A673 (cell line): Measurements from ENCODE around the gene DET1. TPM values are rescaled to one million over a fixed set of nuclear protein-coding genes. Genes with fewer than 3 reads are reported as not detected.

Experiments used
- BruUV-seq: library from RNA; stranded (reverse); fragments of 400-500 nt; replicated peaks from 2 replicates; lab custom pipeline; 2021; lab: Mats Ljungman, UMichigan
- CTCF ChIA-PET: fragments of 300-600 bp; sonication (Branson Sonifier 250); formaldehyde crosslinking; loops from one replicate; lab custom pipeline; 2022; ENCODE audit warnings: antibody characterized with exemption; lab: Charles Lee
- POLR2A ChIA-PET: fragments of 300-600 bp; sonication (Branson Sonifier 250); formaldehyde crosslinking; loops from one replicate; lab custom pipeline; 2022; ENCODE audit warnings: antibody characterized with exemption; ENCODE audit not compliant: low non-redundant PET; lab: Charles Lee
- DNase-seq: peaks from one replicate; pipeline ENCODE4 v3.0.0-alpha.2; 2015; ENCODE audit warnings: low spot score
- H3K27ac ChIP-seq: fragments of 200-600 bp; sonication (generic); 2 replicates; pipeline ENCODE4 v1.5.1; 2016; ENCODE audit warnings: mixed run types, low read depth, mild to moderate bottlenecking, mixed read lengths, antibody characterized with exemption, low read length; ENCODE audit not compliant: poor library complexity, severe bottlenecking
- H3K27me3 ChIP-seq: fragments of 200-600 bp; sonication (generic); replicated peaks from 2 replicates; pipeline ENCODE4 v1.6.1; 2017; ENCODE audit warnings: mixed run types, low read depth, mild to moderate bottlenecking, mixed read lengths, antibody characterized with exemption, low read length; ENCODE audit not compliant: insufficient read depth, poor library complexity
- H3K36me3 ChIP-seq: fragments of 200-600 bp; sonication (generic); 2 replicates; pipeline ENCODE4 v1.6.1; 2016; ENCODE audit warnings: mixed run types, mild to moderate bottlenecking, mixed read lengths, antibody characterized with exemption, low read length; ENCODE audit not compliant: insufficient read depth, poor library complexity, severe bottlenecking
- H3K4me1 ChIP-seq: fragments of 200-600 bp; sonication (generic); 2 replicates; pipeline ENCODE4 v1.6.1; 2017; ENCODE audit warnings: mixed run types, mild to moderate bottlenecking, mixed read lengths, antibody characterized with exemption, low read length; ENCODE audit not compliant: insufficient read depth, poor library complexity, severe bottlenecking
- H3K4me3 ChIP-seq: fragments of 200-600 bp; sonication (generic); 2 replicates; pipeline ENCODE4 v1.5.1; 2016; ENCODE audit warnings: low read depth, mixed run types, mild to moderate bottlenecking, mixed read lengths, low read length; ENCODE audit not compliant: poor library complexity, severe bottlenecking
- H3K9me3 ChIP-seq: fragments of 200-600 bp; sonication (generic); 2 replicates; pipeline ENCODE4 v1.6.1; 2016; ENCODE audit warnings: mixed run types, low read depth, mild to moderate bottlenecking, mixed read lengths, antibody characterized with exemption, low read length; ENCODE audit not compliant: poor library complexity, severe bottlenecking
- EZH2 ChIP-seq: fragments of 200-600 bp; sonication (generic); IDR thresholded peaks from 2 replicates; pipeline ENCODE4 v1.6.1; 2017; ENCODE audit warnings: borderline replicate concordance, low read depth, mild to moderate bottlenecking, mixed read lengths, antibody characterized with exemption, low read length; ENCODE audit not compliant: poor library complexity, severe bottlenecking
- intact Hi-C: fragments of 100-400 bp; cut with micrococcal nuclease; formaldehyde crosslinking; loops from one replicate; pipeline ENCODE4 v1.10.0; 2022; ENCODE audit not compliant: unreplicated experiment
- total RNA-seq: library from RNA; stranded (reverse); gene quantifications from 2 replicates; pipeline ENCODE4 v1.2.3, GENCODE V29; 2021
- TF ChIP-seq, protein P1 (sequence below): fragments of 300-800, 200-600 bp; sonication (generic); conservative IDR thresholded peaks from 2 replicates; pipeline ENCODE4 v1.5.1; 2017; ENCODE audit warnings: low read depth, mild to moderate bottlenecking, antibody characterized with exemption, low read length, moderate library complexity, mixed read lengths

Gene DET1
- total RNA-seq, 1 experiment from 2014 or later = 7.7 TPM

DNA sequence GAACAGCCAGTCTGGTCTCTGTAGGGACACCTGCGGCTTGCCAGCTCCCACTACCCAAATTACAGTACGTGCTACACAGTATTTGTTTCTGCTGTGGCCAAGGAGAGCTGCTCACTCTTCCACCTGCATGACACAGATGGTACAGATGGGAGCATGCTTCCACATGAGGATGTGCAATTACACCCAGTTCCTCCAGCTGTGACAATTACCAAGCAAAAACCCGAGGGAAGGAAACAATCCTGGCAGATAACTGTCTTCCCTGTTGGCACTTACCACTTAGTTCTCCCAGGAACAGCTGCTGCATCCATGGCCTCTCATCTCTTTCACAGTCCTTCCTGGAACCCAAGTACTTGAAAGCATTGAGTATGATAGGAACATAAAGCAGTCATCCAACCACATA is 34.4 kb downstream of the DET1 start:
- POLR2A ChIA-PET = no interaction called here

DNA sequence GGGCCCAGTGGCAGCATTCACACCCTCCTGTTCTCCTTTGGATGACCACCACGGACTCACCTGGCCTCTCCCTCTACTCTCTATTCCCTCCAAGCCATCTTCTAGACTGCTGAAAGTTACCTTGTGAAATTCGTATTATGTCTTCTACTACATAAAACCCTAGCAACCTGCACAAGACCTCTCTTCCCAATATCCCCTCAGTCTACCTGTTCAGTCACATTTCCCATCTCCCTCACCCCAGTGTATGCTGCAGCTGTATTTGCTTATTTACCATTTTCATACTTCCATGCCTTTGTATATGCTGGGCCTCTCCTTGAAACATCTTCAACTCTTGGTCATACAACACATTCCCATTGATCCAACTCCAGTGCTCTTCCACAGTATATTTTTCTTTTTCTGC is 35.3 kb downstream of the DET1 start:
- no peaks in the 10 kb centered on the region for H3K27me3 ChIP-seq
- POLR2A ChIA-PET = no interaction called here
- no peak for TF ChIP-seq EZH2
- TF ChIP-seq, protein P1, sequence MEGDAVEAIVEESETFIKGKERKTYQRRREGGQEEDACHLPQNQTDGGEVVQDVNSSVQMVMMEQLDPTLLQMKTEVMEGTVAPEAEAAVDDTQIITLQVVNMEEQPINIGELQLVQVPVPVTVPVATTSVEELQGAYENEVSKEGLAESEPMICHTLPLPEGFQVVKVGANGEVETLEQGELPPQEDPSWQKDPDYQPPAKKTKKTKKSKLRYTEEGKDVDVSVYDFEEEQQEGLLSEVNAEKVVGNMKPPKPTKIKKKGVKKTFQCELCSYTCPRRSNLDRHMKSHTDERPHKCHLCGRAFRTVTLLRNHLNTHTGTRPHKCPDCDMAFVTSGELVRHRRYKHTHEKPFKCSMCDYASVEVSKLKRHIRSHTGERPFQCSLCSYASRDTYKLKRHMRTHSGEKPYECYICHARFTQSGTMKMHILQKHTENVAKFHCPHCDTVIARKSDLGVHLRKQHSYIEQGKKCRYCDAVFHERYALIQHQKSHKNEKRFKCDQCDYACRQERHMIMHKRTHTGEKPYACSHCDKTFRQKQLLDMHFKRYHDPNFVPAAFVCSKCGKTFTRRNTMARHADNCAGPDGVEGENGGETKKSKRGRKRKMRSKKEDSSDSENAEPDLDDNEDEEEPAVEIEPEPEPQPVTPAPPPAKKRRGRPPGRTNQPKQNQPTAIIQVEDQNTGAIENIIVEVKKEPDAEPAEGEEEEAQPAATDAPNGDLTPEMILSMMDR = no peak
- DNase-seq = no peak
- H3K4me3 ChIP-seq = no peak overlapping the region
- H3K36me3 ChIP-seq = no peaks in the 10 kb centered on the region
- intact Hi-C loops = no loop called here
- no peaks in the 10 kb centered on the region for H3K4me1 ChIP-seq
- CTCF ChIA-PET = no interaction called here
- no peaks in the 10 kb centered on the region for H3K9me3 ChIP-seq
- no peak overlapping the region for H3K27ac ChIP-seq
- no TSS peak for BruUV-seq

More for the DNA sequence above, 34.4 kb downstream of the DET1 start:
- Histone ChIP-seq H3K4me3 (no peak overlapping the region), H3K36me3 (no peaks in the 10 kb centered on the region), H3K27me3 (no peaks in the 10 kb centered on the region), H3K4me1 (no peaks in the 10 kb centered on the region), H3K9me3 (no peaks in the 10 kb centered on the region), H3K27ac (no peak overlapping the region)
- no peak for DNase-seq
- TF ChIP-seq EZH2 = no peak
- TF ChIP-seq, protein P1 = no peak
- CTCF ChIA-PET = no interaction called here
- intact Hi-C loops = no loop called here
- BruUV-seq = no TSS peak

DNA sequence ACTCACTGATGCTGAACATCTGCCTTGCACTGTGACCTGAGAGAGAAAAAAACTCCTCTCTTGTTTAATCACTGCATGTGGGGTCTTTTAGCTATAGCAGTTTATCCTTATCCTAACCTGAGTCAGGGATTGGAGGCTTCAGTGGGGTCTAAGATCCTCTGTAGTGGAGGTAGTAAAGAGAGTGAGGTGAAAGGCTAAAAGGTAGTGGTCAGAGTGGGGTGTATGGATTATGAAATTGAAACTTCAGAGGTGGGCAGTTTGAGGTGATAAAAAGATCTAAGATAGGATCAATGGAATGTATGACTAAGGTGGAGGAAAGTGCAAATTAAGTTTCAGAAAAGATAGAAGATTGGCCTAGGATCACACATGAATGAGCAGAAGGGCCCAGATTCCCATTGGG is 36.5 kb downstream of the DET1 start:
- H3K27me3 ChIP-seq = no peaks in the 10 kb centered on the region

More for the DNA sequence above, 36.5 kb downstream of the DET1 start:
- Histone ChIP-seq H3K9me3 (no peaks in the 10 kb centered on the region), H3K4me1 (no peaks in the 10 kb centered on the region), H3K27ac (no peak overlapping the region), H3K4me3 (no peak overlapping the region), H3K36me3 (no peaks in the 10 kb centered on the region)
- CTCF ChIA-PET = no interaction called here
- BruUV-seq = no TSS peak
- POLR2A ChIA-PET = no interaction called here
- TF ChIP-seq, protein P1 = no peak
- TF ChIP-seq EZH2 = no peak
- intact Hi-C loops = no loop called here
- no peak for DNase-seq
